Lung microvascular endothelial cell (primary cell): ENCODE results near the gene EPOP. TPM values are rescaled to one million over a fixed set of nuclear protein-coding genes. Genes with fewer than 3 reads are reported as not detected.
"Not testable (repeated sequence)": the region's sequence is repeated elsewhere in the genome, so short reads cannot be mapped to it uniquely, and the experiment has no call there.

Experiments
- DNase-seq, 2 donors: peaks; one replicate each; pipeline versions ENCODE4 v3.0.0 to v3.0.0-alpha.2; 2010; ENCODE audit warnings: low read depth in 2 of 2
- total RNA-seq: library from RNA; depleted of rRNA; stranded (reverse); fragments of >200 nt; gene quantifications from 2 replicates; pipeline ENCODE4 v1.2.1, GENCODE V29; 2014

Gene EPOP
- total RNA-seq, 1 donor from 2014 or later, result 0.40 TPM

DNA sequence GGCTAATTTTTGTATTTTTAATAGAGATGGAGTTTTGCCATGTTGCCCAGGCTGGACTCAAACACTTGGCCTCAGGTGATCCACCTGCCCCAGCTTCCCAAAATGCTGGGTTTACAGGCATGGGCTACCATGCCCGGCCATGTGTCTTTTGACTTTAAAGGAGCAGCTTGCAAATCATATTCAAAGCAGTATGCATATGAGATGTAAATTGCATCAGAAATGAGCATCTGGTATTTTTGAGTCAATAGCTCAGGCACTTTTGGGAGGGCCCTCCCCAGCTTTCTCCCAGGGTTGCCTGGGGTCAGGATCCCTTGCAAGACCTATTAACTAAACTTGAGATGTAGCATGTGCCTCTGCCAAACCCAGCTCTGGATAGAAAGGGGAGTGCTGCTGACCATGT, 21.5 kb downstream of the EPOP start:
- no peak for DNase-seq

GRCh38 chr17:38650653-38651173, 24.0 kb downstream of the EPOP start:
- not testable (repeated sequence) for DNase-seq

- no peak for DNase-seq
Measured at GRCh38 chr17:38637951-38638350, 36.8 kb downstream of the EPOP start.

DNA sequence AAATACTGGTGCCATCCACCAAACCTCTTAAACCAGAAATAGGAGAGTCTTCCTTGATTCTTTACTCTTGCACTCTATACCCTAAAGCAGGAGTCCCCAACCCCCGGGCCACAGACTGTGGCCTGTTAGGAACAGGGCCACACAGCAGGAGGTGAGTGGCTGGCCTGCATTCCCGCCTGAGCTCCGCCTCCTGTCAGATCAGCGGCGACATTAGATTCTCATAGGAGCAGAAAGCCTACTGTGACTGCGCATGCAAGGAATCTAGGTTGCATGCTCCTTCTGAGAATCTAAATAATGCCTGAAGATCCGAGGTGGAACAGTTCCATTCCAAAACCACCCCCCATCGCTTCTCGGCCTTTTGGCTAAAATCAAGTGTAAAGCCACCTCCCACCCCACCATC, 38.7 kb downstream of the EPOP start:
- DNase-seq, result no peak

- no peak for DNase-seq
Measured at GRCh38 chr17:38632334-38632733, 42.4 kb downstream of the EPOP start.

DNA sequence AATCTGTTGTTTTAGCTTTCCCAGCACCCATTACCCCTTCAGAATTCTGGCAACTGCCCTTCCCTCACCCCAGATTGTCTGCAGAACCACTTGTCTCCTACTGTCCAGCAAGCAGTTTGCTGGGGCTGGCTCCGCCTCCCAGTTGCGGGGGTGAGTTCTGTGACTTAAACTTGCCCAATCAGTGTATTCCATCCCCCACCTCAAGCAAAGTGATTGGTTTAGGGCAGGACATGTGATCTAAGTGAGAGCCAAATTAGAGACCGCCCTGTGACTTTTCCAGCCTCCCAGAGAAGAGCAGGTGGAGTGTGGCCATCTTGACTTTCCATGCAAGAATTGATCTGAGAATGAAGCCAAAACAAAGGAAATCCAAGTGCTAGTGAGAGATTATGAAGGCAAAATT, 46.3 kb downstream of the EPOP start:
- peak in 1 of 2 donors; percentile 12 for DNase-seq

GRCh38 chr17:38627957-38628356, 46.8 kb downstream of the EPOP start:
- DNase-seq, result no peak

DNA sequence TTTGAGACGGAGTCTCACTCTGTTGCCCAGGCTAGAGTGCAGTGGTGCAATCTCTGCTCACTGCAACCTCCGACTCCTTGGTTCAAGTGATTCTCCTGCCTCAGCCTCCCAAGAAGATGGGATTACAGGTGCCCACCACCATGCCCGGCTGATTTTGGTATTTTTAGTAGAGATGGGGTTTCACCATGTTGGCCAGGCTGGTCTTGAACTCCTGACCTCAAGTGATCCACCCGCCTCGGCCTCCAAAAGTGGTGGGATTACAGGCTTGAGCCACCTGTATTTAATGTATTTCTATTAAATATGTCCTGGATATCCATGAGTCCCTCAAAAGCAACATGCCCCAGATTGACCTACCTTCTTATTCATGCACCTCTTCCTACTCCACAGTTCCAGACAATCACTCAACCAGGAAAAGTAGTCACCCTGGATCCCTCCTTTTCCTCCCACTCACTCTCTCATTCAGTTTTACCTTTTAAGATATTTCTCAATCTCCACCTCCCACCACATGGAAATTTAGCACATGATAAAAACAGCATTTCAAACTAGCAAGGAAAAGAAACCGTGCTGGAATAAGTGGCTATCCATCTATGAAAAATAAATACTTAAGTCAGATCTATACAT, 48.0 kb downstream of the EPOP start:
- not testable (repeated sequence) for DNase-seq

DNA sequence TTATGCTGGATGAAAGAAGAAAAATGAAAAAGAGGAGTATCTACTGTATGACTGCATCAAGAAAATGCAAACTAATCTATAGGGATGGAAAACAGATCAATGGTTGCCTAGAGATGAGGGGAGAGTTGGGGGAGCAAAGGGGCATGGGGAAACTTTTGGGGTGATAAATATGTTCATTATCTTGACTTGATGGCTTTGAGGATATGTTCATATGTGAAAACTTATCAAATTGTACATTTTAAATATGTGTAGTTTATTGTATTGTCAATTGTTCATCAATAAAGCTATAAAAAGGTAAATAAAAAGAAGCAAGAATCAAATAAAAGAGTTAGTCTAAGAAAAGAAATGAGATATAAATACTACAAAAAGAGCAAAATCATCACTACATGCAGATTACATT, 49.3 kb downstream of the EPOP start:
- DNase-seq, result no peak

- DNase-seq, result not testable (repeated sequence)
Measured at GRCh38 chr17:38624782-38625355, 49.9 kb downstream of the EPOP start.

Other genes with a start within 250 kb of the EPOP start
- gene ARHGAP23, start 246.5 kb downstream of the EPOP start, total RNA-seq, result 25.5 and 33.7 TPM in 2 replicates
- gene SRCIN1, start 69.0 kb downstream of the EPOP start, total RNA-seq, result under 0.01 TPM in 2 replicates
- 12.0 and 17.3 TPM in 2 replicates for gene MLLT6, start 30.3 kb upstream of the EPOP start, total RNA-seq
- gene CISD3, start 55.4 kb upstream of the EPOP start, total RNA-seq, result 3.5 and 3.6 TPM in 2 replicates
- gene PCGF2, start 73.4 kb upstream of the EPOP start, total RNA-seq, result 3.7 and 3.8 TPM in 2 replicates
- 354 and 411 TPM in 2 replicates for gene PSMB3, start 77.8 kb upstream of the EPOP start, total RNA-seq
- 23.1 and 36.7 TPM in 2 replicates for gene PIP4K2B, start 124.6 kb upstream of the EPOP start, total RNA-seq
- 6.1 and 7.5 TPM in 2 replicates for gene CWC25, start 150.4 kb upstream of the EPOP start, total RNA-seq
- gene RPL23, start 178.8 kb upstream of the EPOP start, total RNA-seq, result 1,108 and 1,906 TPM in 2 replicates
- 50.8 and 60.4 TPM in 2 replicates for gene LASP1, start 195.1 kb upstream of the EPOP start, total RNA-seq